ENCODE measurements around the gene C1QTNF6. TPM values are rescaled to one million over a fixed set of nuclear protein-coding genes. Genes with fewer than 3 reads are reported as not detected.

Gene C1QTNF6
- 4.3 TPM in 2 replicates for total RNA-seq

DNA sequence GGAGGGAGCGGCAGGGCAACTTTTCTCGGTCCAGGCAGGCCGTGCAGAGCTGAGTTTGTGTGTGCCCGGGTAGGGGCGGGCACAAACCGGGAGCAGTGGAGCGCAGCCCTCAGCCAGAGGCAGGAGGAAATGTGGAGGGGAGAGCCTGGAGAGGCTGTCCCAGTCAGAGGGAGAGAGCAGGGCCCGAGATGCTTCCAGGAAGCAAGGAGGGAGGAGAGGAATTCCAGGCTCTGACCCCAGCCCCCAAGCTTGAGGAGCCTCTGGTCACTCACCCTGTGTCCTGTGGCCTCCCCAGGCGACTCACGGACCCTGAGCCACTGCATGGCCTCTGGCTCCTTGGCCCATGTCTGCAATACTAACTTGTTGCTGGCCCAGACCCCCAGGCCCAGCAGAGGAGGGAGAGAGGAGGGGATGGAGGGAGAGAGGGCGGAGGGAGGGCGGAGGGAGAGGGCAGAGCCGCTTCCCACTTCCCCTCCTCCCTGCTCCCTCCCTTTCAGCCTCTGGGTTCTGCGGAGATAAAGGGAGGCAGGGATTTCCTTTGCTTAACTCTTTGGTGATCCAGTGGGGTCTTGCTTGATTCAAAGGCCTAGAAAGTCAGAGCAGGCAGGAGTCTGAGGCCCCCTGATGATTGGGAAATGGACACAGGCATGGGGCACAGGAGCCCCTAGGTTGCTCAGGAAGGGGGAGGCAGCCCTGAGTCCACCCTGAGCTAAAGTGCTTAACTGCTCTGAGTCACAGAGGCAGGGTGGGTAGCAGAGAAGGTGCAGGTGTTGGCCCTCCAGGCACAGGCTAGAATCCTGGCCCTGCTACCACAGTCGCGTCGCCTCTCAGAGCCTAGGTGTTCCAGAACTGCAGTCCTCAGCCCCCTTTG is at the start of gene C1QTNF6:
TSS of gene C1QTNF6 (minus strand) at position 357 of the 871 bp plus-strand sequence. CDS start at position 323, 34 bp downstream.

DNA sequence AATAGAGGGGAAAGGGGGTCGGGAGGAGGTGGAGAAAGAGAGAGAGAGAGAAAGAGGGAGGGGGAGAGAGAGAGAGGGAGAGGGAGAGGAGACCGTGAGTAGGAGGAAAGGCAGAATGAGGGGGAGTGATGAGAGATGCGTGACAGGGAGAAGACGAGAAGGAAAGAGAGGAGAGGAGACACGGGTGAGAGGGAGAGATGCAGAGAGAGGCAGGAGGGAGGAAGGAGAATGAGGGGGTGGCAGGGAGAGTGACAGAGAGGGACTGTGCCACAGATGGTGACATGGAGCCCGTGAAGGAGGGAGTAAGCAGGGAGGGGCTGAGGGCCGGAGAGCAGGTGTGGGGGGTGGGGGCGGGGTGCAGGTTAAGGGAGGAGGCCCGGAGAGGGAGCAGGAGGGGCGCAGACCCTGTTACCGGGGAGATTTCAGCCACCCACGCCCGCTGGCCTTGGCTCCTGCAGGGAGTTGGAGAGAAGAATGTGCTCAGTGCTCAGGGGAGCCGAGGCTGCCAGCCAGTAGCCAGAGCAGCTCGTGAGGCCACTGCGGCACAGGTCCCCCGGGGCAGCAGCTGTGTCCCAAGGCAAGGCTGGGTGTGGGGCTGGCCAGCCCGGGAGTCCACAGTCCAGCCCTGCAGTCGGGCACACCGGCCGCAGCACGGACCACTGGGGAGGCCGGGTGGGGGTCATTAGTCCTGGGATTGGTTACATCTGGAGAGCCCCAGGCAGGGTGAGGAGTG is 24.3 kb upstream of the C1QTNF6 start, which contains the start of gene SSTR3:
TSS of gene SSTR3 (minus strand) at position 304 of the 733 bp plus-strand sequence. CDS start 4,674 bp downstream, outside the sequence.

Other genes starting within 250 kb of the C1QTNF6 start
- gene TST, start 168.8 kb downstream of the C1QTNF6 start, total RNA-seq: 34.1 and 68.7 TPM in 2 replicates
- 190 and 252 TPM in 2 replicates for gene MPST, start 168.5 kb downstream of the C1QTNF6 start, total RNA-seq
- gene KCTD17, start 136.5 kb downstream of the C1QTNF6 start, total RNA-seq: 10.9 and 17.1 TPM in 2 replicates
- not detected in 2 replicates for gene TMPRSS6, start 78.5 kb downstream of the C1QTNF6 start, total RNA-seq
- gene IL2RB, start 38.3 kb downstream of the C1QTNF6 start, total RNA-seq: not detected in 2 replicates
- under 0.01 TPM in 1 of 2 replicates, not detected in the other for gene SSTR3, start 24.2 kb upstream of the C1QTNF6 start, total RNA-seq
- gene RAC2, start 56.0 kb upstream of the C1QTNF6 start, total RNA-seq: 16.6 and 18.1 TPM in 2 replicates
- gene CYTH4, start 94.3 kb upstream of the C1QTNF6 start, total RNA-seq: 1.5 TPM in 1 of 2 replicates, not detected in the other
- 0.64 and 1.9 TPM in 2 replicates for gene ELFN2, start 239.2 kb upstream of the C1QTNF6 start, total RNA-seq

Measured in tracheal epithelial cell (primary cell).